ENCODE data around the gene CD300LD.

CD300LD gene

GRCh38 chr17:74567397-74567796, 24.7 kb downstream of the CD300LD start, which contains the start of gene CD300H:
CD300H (minus strand) TSS chr17:74567509.
- Histone ChIP-seq H3K79me2 (ENCODE audit: control insufficient read depth, low read length) (no peaks in the 10 kb centered on the region), H3K9me3 (ENCODE audit: control insufficient read depth, insufficient read depth, low read length) (no peaks in the 10 kb centered on the region), H3K9me2 (replicated peaks; ENCODE audit: control insufficient read depth, low read length) (no peaks in the 10 kb centered on the region), H3K27me3 (ENCODE audit: control insufficient read depth, low read length) (peaks cover 4% of the 10 kb centered on the region; the same call in 1 of the 2 replicates), H3K36me3 (ENCODE audit: control insufficient read depth, low read length) (no peaks in the 10 kb centered on the region), H3K27ac (ENCODE audit: low read depth, low read length) (no peak within 1 kb of the TSS), H4K20me1 (ENCODE audit: control insufficient read depth, insufficient read depth, low read depth, low read length) (no peaks in the 10 kb centered on the region), H3F3A (ENCODE audit: control insufficient read depth, insufficient read depth) (no peaks in the 10 kb centered on the region), H3K4me3 (ENCODE audit: low read length) (no peak within 1 kb of the TSS), H3K4me2 (ENCODE audit: low read length) (no peak within 1 kb of the TSS), H3K4me1 (ENCODE audit: control insufficient read depth, low read length) (no peaks in the 10 kb centered on the region)
- TF ChIP-seq CTCF (IDR thresholded peaks at IDR 0.05; ENCODE audit: low read depth, low read length, poor library complexity, severe bottlenecking) (no peak), EZH2phosphoT487 (IDR thresholded peaks at IDR 0.05; ENCODE audit: borderline replicate concordance, low read length) (no peak)

GRCh38 chr17:74566132-74566753, 25.8 kb downstream of the CD300LD start:
- no peaks in the 10 kb centered on the region for H3K9me3 ChIP-seq (ENCODE audit: control insufficient read depth, insufficient read depth, low read length)
- no peaks in the 10 kb centered on the region for H3F3A ChIP-seq (ENCODE audit: control insufficient read depth, insufficient read depth)
- H3K27me3 ChIP-seq (ENCODE audit: control insufficient read depth, low read length): no peaks in the 10 kb centered on the region; the same call in 1 of the 2 replicates
- H3K4me3 ChIP-seq (ENCODE audit: low read length): no peak overlapping the region
- H4K20me1 ChIP-seq (ENCODE audit: control insufficient read depth, insufficient read depth, low read depth, low read length): no peaks in the 10 kb centered on the region
- no peak overlapping the region for H3K4me2 ChIP-seq (ENCODE audit: low read length)
- H3K4me1 ChIP-seq (ENCODE audit: control insufficient read depth, low read length): no peaks in the 10 kb centered on the region
- H3K9me2 ChIP-seq (replicated peaks; ENCODE audit: control insufficient read depth, low read length): no peaks in the 10 kb centered on the region
- H3K36me3 ChIP-seq (ENCODE audit: control insufficient read depth, low read length): no peaks in the 10 kb centered on the region
- no peaks in the 10 kb centered on the region for H3K79me2 ChIP-seq (ENCODE audit: control insufficient read depth, low read length)
- no peak for TF ChIP-seq EZH2phosphoT487 (IDR thresholded peaks at IDR 0.05; ENCODE audit: borderline replicate concordance, low read length)
- peak; percentile 77 for TF ChIP-seq CTCF (IDR thresholded peaks at IDR 0.05; ENCODE audit: low read depth, low read length, poor library complexity, severe bottlenecking)
- H3K27ac ChIP-seq (ENCODE audit: low read depth, low read length): no peak overlapping the region

- no peak overlapping the region for H3K4me3 ChIP-seq (ENCODE audit: low read length)
- no peaks in the 10 kb centered on the region for H4K20me1 ChIP-seq (ENCODE audit: control insufficient read depth, insufficient read depth, low read depth, low read length)
- TF ChIP-seq EZH2phosphoT487 (IDR thresholded peaks at IDR 0.05; ENCODE audit: borderline replicate concordance, low read length): no peak
- TF ChIP-seq CTCF (IDR thresholded peaks at IDR 0.05; ENCODE audit: low read depth, low read length, poor library complexity, severe bottlenecking): no peak
- H3K9me3 ChIP-seq (ENCODE audit: control insufficient read depth, insufficient read depth, low read length): no peaks in the 10 kb centered on the region
- H3F3A ChIP-seq (ENCODE audit: control insufficient read depth, insufficient read depth): no peaks in the 10 kb centered on the region
- no peak overlapping the region for H3K4me2 ChIP-seq (ENCODE audit: low read length)
- H3K4me1 ChIP-seq (ENCODE audit: control insufficient read depth, low read length): no peaks in the 10 kb centered on the region
- no peak overlapping the region for H3K27ac ChIP-seq (ENCODE audit: low read depth, low read length)
- no peaks in the 10 kb centered on the region for H3K9me2 ChIP-seq (replicated peaks; ENCODE audit: control insufficient read depth, low read length)
- H3K27me3 ChIP-seq (ENCODE audit: control insufficient read depth, low read length): no peaks in the 10 kb centered on the region
- no peaks in the 10 kb centered on the region for H3K79me2 ChIP-seq (ENCODE audit: control insufficient read depth, low read length)
- no peaks in the 10 kb centered on the region for H3K36me3 ChIP-seq (ENCODE audit: control insufficient read depth, low read length)
Measured at GRCh38 chr17:74565126-74565525, 27.0 kb downstream of the CD300LD start.
